Esophagus squamous epithelium (tissue), 5 donors: Measurements from ENCODE around the gene PPA1. TPM values are rescaled to one million over a fixed set of nuclear protein-coding genes. Genes with fewer than 3 reads are reported as not detected.

Experiments used
- DNase-seq: peaks from one replicate; lab custom pipeline; 2025; lab: John Stamatoyannopoulos, UW
- H3K27ac ChIP-seq, 4 donors: fragments of 200-600 bp; sonication (generic); one replicate each; pipeline ENCODE4 v1.5.1; 2016 to 2019; ENCODE audit warnings: mild to moderate bottlenecking in 1 of 4
- H3K27me3 ChIP-seq, 4 donors: fragments of 200-600 bp; sonication (generic); 1 replicate in 3 of 4; 2 replicates in 1 of 4; pipeline versions ENCODE4 v1.5.1 to v1.6.0; 2017 to 2021; ENCODE audit warnings: antibody characterized with exemption in 1 of 4
- H3K36me3 ChIP-seq, 3 donors: fragments of 200-600 bp; sonication (generic); one replicate each; pipeline ENCODE4 v1.5.1; 2016 to 2019
- H3K4me1 ChIP-seq, 3 donors: fragments of 200-600 bp; sonication (generic); one replicate each; pipeline ENCODE4 v1.5.1; 2017 to 2019
- H3K4me3 ChIP-seq, 4 donors: fragments of 200-600 bp; sonication (generic); 1 replicate in 3 of 4; 2 replicates in 1 of 4; pipeline ENCODE4 v1.5.1; 2016 to 2019; ENCODE audit warnings: mild to moderate bottlenecking in 2 of 4, moderate library complexity in 1 of 4
- H3K9me3 ChIP-seq, 3 donors: fragments of 200-600 bp; sonication (generic); one replicate each; pipeline ENCODE4 v1.5.1; 2016 to 2019
- CTCF ChIP-seq, 6 experiments: fragments of 450-650 bp in 4 of 6; fragments of 200-600 bp in 2 of 6; sonication (generic) in 2 of 6; IDR thresholded peaks; one replicate each; pipeline ENCODE4 v1.5.1; 2016 to 2019; ENCODE audit warnings: antibody characterized with exemption in 6 of 6, mild to moderate bottlenecking in 4 of 6, moderate library complexity in 4 of 6
- POLR2A ChIP-seq, 4 donors: fragments of 450-650 bp; IDR thresholded peaks; one replicate each; pipeline ENCODE4 v1.6.1; 2017; ENCODE audit warnings: antibody characterized with exemption in 4 of 4, mild to moderate bottlenecking in 4 of 4, moderate library complexity in 3 of 4
- WGBS, 2 donors: methylation state at CpG; one replicate each; pipeline ENCODE4 v1.1.5; 2018; 5-methylcytosine and 5-hydroxymethylcytosine counted together
- intact Hi-C: fragments of 100-400 bp; cut with DNase I; formaldehyde crosslinking; loops from one replicate; pipeline ENCODE4 v1.15.0; 2022
- small RNA-seq, 4 donors: library from RNA; depleted of rRNA; stranded (forward); fragments of <200 nt; gene quantifications; one replicate each; pipeline ENCODE3, GENCODE V24; 2016
- total RNA-seq, 4 donors: library from RNA; depleted of rRNA; stranded (reverse); fragments of >200 nt; gene quantifications; one replicate each; pipeline ENCODE4 v1.1.0, GENCODE V29; 2016
- donor health status: DM: yes; HTN: yes; CAD: no.

The PPA1 gene
- total RNA-seq, 4 donors from 2014 or later: 129 to 210 (median 157) TPM

DNA sequence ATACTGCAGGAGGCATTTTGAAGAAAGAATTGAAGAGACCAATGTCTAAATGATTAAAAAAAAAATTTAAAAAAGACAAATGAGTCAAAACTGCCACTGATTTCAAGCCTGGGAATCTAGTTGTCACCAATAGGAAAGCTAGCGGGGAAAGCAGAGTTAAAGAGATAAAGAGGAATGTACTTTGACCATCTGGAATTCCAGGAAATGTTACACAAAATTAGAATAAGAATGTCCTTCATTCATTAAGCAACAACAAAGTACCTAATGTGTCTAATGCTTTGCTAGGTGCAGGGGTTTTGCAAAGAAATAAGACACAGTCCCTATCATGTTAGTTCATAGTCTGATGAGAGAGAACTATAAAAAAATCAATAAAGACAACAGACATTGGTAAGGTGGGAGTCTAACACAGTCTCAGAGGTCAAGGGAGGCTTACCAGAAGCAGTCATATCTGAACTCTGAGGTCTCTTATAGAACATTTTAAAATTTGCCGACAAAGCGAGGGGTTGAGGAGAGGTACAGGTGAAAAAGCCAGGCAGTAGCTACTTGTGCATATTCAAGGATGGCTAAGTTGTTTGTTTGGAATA, 77.9 kb downstream of the PPA1 start:
- intact Hi-C loops: no loop called here
- TF ChIP-seq POLR2A (IDR thresholded peaks at IDR 0.05) (no peak), CTCF (IDR thresholded peaks at IDR 0.05) (no peak)
- no peaks in the 10 kb centered on the region for H3K27me3 ChIP-seq
- peaks cover 13 to 100% (median 35%) of the 10 kb centered on the region in 3 donors for H3K36me3 ChIP-seq
- peaks cover 0 to 1% (median 0%) of the 10 kb centered on the region in 3 donors for H3K4me1 ChIP-seq
- WGBS, 2 donors: 59 to 66% methylated on average over 3 of the region's 3 CpGs
- DNase-seq: no peak
- H3K4me3 ChIP-seq: no peak overlapping the region
- H3K9me3 ChIP-seq: no peaks in the 10 kb centered on the region
- no peak overlapping the region for H3K27ac ChIP-seq

Small RNAs within 50 kb of the gene (small RNA-seq; reads per million reads assigned to genes)
- 0 reads per million in 4 donors for gene RPS25P9

Other genes with a start within 250 kb of the PPA1 start
- gene MACROH2A2, start 180.6 kb downstream of the PPA1 start, total RNA-seq: 10 to 100 TPM; 19.8 to 32.0 (median 22.4) TPM
- gene AIFM2, start 100.6 kb downstream of the PPA1 start, total RNA-seq: 10 to 100 TPM in 2 of 4 donors, 1 to 10 TPM in 2; 4.9 to 13.4 (median 9.3) TPM
- 10 to 100 TPM; 16.7 to 32.4 (median 21.9) TPM for gene TYSND1, start 86.7 kb downstream of the PPA1 start, total RNA-seq
- 10 to 100 TPM; 27.3 to 62.4 (median 45.5) TPM for gene SAR1A, start 62.9 kb downstream of the PPA1 start, total RNA-seq
- gene NPFFR1, start 50.6 kb upstream of the PPA1 start, total RNA-seq: under 1 TPM in 2 of 4 donors, not detected in 2; 0.19 to 0.32 TPM
- 1 to 10 TPM; 2.8 to 5.3 (median 4.7) TPM for gene LRRC20, start 149.2 kb upstream of the PPA1 start, total RNA-seq
- gene EIF4EBP2, start 170.7 kb upstream of the PPA1 start, total RNA-seq: 10 to 100 TPM; 34.5 to 57.2 (median 43.2) TPM
- not detected for gene NODAL, start 208.3 kb upstream of the PPA1 start, total RNA-seq
- gene PALD1, start 245.3 kb upstream of the PPA1 start, total RNA-seq: 10 to 100 TPM in 1 of 4 donors, 1 to 10 TPM in 3; 2.6 to 11.3 (median 4.5) TPM